Keratinocyte (primary cell): ENCODE data around the gene ARL15. TPM values are rescaled to one million over a fixed set of nuclear protein-coding genes. Genes with fewer than 3 reads are reported as not detected.

Experiments used
- DNase-seq: peaks from one replicate; pipeline ENCODE4 v3.0.0-alpha.2; 2011; ENCODE audit warnings: low read depth, missing footprints, low spot score
- FAIRE-seq: peaks from 2 replicates; lab custom pipeline; 2011; peaks lifted over from hg19 to GRCh38; lab: Jason Lieb, UNC
- H2AFZ ChIP-seq: 2 replicates; pipeline ENCODE4 v1.6.0; 2012; ENCODE audit warnings: low read length, control low read depth, inconsistent platforms; ENCODE audit not compliant: control insufficient read depth
- H3K27ac ChIP-seq: 2 replicates; pipeline ENCODE4 v1.5.1; 2011; ENCODE audit warnings: low read length; ENCODE audit not compliant: control insufficient read depth, insufficient read depth
- H3K27me3 ChIP-seq: 3 replicates; pipeline ENCODE4 v1.6.0; 2011; ENCODE audit warnings: low read length; ENCODE audit not compliant: control insufficient read depth, insufficient read depth; ENCODE audit errors: extremely low read depth
- H3K36me3 ChIP-seq, 2 experiments: 2 replicates in 1 of 2; 3 replicates in 1 of 2; pipeline ENCODE4 v1.5.1; 2011; ENCODE audit warnings: low read length in 2 of 2, mild to moderate bottlenecking in 1 of 2; ENCODE audit not compliant: control insufficient read depth in 2 of 2, insufficient read depth in 2 of 2; ENCODE audit errors: extremely low read depth in 1 of 2
- H3K4me1 ChIP-seq: 3 replicates; pipeline ENCODE4 v1.5.1; 2011; ENCODE audit warnings: low read length; ENCODE audit not compliant: control insufficient read depth, insufficient read depth; ENCODE audit errors: extremely low read depth
- H3K4me2 ChIP-seq: 3 replicates; pipeline ENCODE4 v1.6.0; 2011; ENCODE audit warnings: low read depth, low read length; ENCODE audit not compliant: control insufficient read depth, insufficient read depth; ENCODE audit errors: extremely low read depth
- H3K4me3 ChIP-seq, 3 experiments: fragments of 200-600 bp in 1 of 3; sonication (generic) in 1 of 3; 2 replicates in 2 of 3; 3 replicates in 1 of 3; pipeline ENCODE4 v1.5.1; 2011 to 2016; ENCODE audit warnings: low read length in 3 of 3, mild to moderate bottlenecking in 3 of 3, control low read depth in 2 of 3, inconsistent platforms in 1 of 3, low read depth in 1 of 3, mixed read lengths in 1 of 3, mixed run types in 1 of 3, moderate library complexity in 1 of 3; ENCODE audit not compliant: control insufficient read depth in 2 of 3, insufficient read depth in 2 of 3; ENCODE audit errors: extremely low read depth in 1 of 3
- H3K79me2 ChIP-seq: 2 replicates; pipeline ENCODE4 v1.6.0; 2012; ENCODE audit warnings: low read length; ENCODE audit not compliant: control insufficient read depth, insufficient read depth
- H3K9ac ChIP-seq: 3 replicates; pipeline ENCODE4 v1.6.0; 2011; ENCODE audit warnings: low read length; ENCODE audit not compliant: control insufficient read depth, insufficient read depth; ENCODE audit errors: extremely low read depth
- H3K9me1 ChIP-seq: 3 replicates; pipeline ENCODE4 v1.6.0; 2011; ENCODE audit warnings: low read length; ENCODE audit not compliant: control insufficient read depth, insufficient read depth; ENCODE audit errors: extremely low read depth
- H3K9me3 ChIP-seq: 2 replicates; pipeline ENCODE4 v1.5.1; 2012; ENCODE audit warnings: low read depth, low read length; ENCODE audit not compliant: control insufficient read depth
- H4K20me1 ChIP-seq: 3 replicates; pipeline ENCODE4 v1.6.0; 2011; ENCODE audit warnings: low read length; ENCODE audit not compliant: control insufficient read depth, insufficient read depth; ENCODE audit errors: extremely low read depth
- CTCF ChIP-seq, 3 experiments: IDR thresholded peaks in 1 of 3; conservative IDR thresholded peaks in 1 of 3; optimal IDR thresholded peaks in 1 of 3; 2 replicates in 2 of 3; 3 replicates in 1 of 3; pipeline versions ENCODE3 to v1.5.1; 2011; ENCODE audit warnings: low read length in 3 of 3, mild to moderate bottlenecking in 3 of 3, moderate library complexity in 2 of 3, control low read depth in 1 of 3, inconsistent platforms in 1 of 3; ENCODE audit not compliant: insufficient read depth in 2 of 3; ENCODE audit errors: extremely low read depth in 1 of 3
- EZH2 ChIP-seq: IDR thresholded peaks from one replicate; pipeline ENCODE4 v1.6.1; 2012; ENCODE audit warnings: inconsistent platforms, mild to moderate bottlenecking, low read length, moderate library complexity
- dilution Hi-C: fragments of 300-500 bp; cut with MboI; formaldehyde crosslinking; loops from one replicate; pipeline ENCODE4 v1.7.0; 2020; ENCODE audit warnings: low sequenced_read_pairs; ENCODE audit not compliant: extremely low pct_ligation_motif_present
- polyA plus RNA-seq, 5 experiments: library from polyadenylated mRNA; depleted of rRNA in 3 of 5; stranded (reverse) in 3 of 5; stranded (forward) in 1 of 5; unstranded in 1 of 5; fragments of >200 nt; gene quantifications; 1 replicate in 1 of 5; 2 replicates in 3 of 5; 3 replicates in 1 of 5; pipeline versions ENCODE4 v1.2.1 to v1.2.3, GENCODE V29; 2011 to 2012; ENCODE audit warnings: missing spikeins in 2 of 5, low read depth in 1 of 5, low replicate concordance in 1 of 5

Gene ARL15
- polyA plus RNA-seq, 1 donor (not counting 4 experiments of a cell fraction or from before 2014, with no cell fraction given): 19.7 TPM

- Histone ChIP-seq H3K4me2 (no peak overlapping the region), H2AFZ (no peak overlapping the region), H3K36me3 (no peaks in the 10 kb centered on the region), H3K27me3 (no peaks in the 10 kb centered on the region), H3K4me3 (no peak overlapping the region), H3K9ac (no peak overlapping the region), H3K4me1 (peaks cover 15% of the 10 kb centered on the region), H4K20me1 (no peaks in the 10 kb centered on the region), H3K27ac (no peak overlapping the region), H3K9me3 (no peaks in the 10 kb centered on the region), H3K79me2 (no peaks in the 10 kb centered on the region), H3K9me1 (no peaks in the 10 kb centered on the region)
- FAIRE-seq (no peak), DNase-seq (no peak)
- TF ChIP-seq CTCF (optimal IDR thresholded peaks at IDR 0.05 in 1 of 3, IDR thresholded peaks at IDR 0.05 in 1 of 3, conservative IDR thresholded peaks at IDR 0.05 in 1 of 3; ENCODE audit: extremely low read depth in 1 of 3, insufficient read depth in 2 of 3, low read length in 3 of 3): no peak
- no peak for TF ChIP-seq EZH2
- dilution Hi-C loops: no loop called here
Observed at GRCh38 chr5:54024466-54024865, 285.9 kb downstream of the ARL15 start.

GRCh38 chr5:54022223-54022622 is 288.1 kb downstream of the ARL15 start:
- peak; percentile 26 for FAIRE-seq
- H2AFZ ChIP-seq: no peak overlapping the region
- no peak overlapping the region for H3K27ac ChIP-seq
- peaks cover 15% of the 10 kb centered on the region for H3K4me1 ChIP-seq
- DNase-seq: no peak
- dilution Hi-C loops: no loop called here
- no peaks in the 10 kb centered on the region for H3K27me3 ChIP-seq
- no peaks in the 10 kb centered on the region for H4K20me1 ChIP-seq
- no peak overlapping the region for H3K4me3 ChIP-seq
- no peak overlapping the region for H3K9ac ChIP-seq
- H3K9me3 ChIP-seq: no peaks in the 10 kb centered on the region
- TF ChIP-seq CTCF (optimal IDR thresholded peaks at IDR 0.05 in 1 of 3, IDR thresholded peaks at IDR 0.05 in 1 of 3, conservative IDR thresholded peaks at IDR 0.05 in 1 of 3; ENCODE audit: extremely low read depth in 1 of 3, insufficient read depth in 2 of 3, low read length in 3 of 3): no peak
- TF ChIP-seq EZH2: no peak
- peak overlapping the region; percentile 57 for H3K4me2 ChIP-seq
- H3K36me3 ChIP-seq: no peaks in the 10 kb centered on the region
- no peaks in the 10 kb centered on the region for H3K79me2 ChIP-seq
- no peaks in the 10 kb centered on the region for H3K9me1 ChIP-seq
